GOT3 (cell line): ENCODE measurements around the gene NFE2L2.
"Not testable (repeated sequence)": the region's sequence is repeated elsewhere in the genome, so short reads cannot be mapped to it uniquely, and the experiment has no call there.

Source experiments
- DNase-seq: peaks from one replicate; lab custom pipeline; 2025; ENCODE audit warnings: mixed read lengths; lab: John Stamatoyannopoulos, UW

Gene NFE2L2

GRCh38 chr2:177193240-177193639, 71.3 kb downstream of the NFE2L2 start:
- no peak for DNase-seq

DNA sequence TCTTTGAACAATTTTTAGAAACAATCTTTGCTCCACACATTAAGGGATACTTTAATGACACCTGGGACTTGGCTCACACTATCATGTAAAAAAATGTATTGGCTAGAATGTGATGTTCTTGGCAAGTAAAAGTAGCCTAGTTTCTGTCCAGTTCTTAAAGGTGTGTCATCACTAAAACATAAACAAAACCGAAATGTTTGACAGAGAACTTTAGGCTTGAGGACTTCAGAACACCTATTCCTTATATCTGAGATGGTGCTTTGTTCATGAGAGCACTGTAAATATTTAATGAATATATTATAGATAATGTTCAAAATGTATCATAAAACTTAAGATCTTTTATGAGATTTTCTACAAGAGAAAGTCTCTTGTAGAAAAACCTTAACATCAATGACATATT, 71.7 kb downstream of the NFE2L2 start:
- DNase-seq = no peak

DNA sequence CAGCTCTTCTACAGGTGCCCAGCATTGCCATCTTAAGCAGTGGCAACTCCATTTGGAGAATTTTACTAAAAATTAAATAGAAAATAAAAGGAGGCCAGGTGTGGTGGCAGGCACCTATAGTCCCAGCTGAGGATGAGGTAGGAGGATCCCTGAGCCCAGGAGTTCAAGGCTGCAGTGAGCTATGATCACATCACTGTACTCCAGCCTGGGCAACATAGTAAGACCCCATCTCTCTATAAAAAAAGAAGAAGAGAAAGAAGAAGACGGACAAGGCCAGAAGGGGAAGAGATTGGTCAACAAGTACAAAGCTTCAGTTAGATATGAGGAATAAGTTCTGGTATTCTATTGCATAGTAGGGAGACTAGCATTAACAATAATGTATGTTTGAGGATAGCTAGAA, 73.6 kb downstream of the NFE2L2 start:
- no peak for DNase-seq

DNA sequence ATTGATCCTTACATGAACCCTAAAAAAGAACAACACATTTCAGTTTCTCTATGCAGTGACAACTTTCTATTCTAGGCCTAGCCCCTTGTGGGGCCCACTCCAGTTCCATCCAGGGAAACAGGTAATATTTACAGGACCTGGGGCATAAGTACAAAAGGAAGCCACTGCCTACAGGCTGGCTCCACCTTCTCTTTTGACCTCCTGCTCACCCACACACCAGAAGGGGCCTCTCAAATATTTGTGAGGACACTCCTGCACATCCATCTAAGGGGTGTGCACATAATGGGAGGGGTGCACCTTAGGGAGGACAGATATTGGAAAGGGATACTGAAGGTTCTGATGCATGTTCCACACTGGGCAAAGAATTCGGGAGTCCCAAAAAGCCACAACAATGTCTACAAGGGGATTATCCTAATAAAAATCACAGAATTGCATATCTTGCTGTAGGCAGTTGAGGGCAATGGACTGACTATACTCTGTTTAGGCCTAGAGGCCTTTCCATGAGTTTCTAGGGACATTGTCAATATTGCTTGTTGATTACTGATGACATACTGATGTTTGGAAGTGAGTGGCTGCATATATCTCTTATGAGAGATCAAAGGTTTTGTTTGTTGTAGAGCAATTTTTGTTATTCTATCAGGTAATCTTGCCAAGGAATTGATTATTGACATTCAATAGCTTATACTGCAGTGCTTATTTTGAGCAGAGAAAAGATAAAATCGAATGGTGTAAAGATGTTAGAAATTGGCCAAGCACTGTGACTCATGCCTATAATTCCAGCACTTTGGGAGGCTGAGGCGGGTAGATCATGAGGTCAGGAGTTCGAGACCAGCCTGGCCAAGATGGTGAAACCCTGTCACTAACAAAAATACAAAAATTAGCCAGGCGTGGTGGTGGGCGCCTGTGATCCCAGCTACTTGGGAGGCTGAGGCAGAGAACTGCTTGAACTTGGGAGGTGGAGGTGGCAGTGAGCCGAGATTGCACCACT, 75.8 kb downstream of the NFE2L2 start:
- DNase-seq = no peak

DNA sequence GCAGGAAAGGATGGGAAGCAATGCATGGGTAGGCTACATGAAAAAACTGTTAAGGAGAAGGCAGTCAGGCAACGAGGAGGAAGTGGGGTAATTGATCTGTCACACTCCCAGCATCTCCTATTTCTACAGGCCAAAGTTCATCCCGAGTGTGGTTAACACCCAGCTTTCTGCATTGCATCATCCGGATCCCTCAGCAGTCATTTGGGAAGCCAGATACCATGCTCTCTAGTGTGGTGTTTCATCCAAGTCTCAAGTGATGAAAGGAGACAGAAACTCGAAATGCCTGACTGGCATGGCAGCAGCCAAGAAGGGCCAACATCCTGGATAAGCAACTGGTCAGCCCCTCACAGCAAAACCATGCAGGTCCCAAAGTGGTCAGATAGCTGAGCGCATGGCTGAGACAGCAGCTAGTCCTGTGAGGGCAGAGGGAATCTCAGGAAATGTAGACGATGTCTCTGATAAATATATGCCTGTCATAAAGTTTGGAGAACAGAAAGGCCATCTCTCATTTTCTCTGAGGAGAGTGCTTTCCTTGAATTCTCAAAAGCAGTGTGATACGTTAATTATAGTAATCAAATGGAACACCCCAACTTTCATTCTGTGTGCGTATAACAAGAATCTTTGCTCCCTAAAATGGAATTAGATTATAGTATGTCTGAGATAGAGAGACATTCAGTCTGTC, 76.8 kb downstream of the NFE2L2 start:
- DNase-seq = no peak

GRCh38 chr2:177186038-177186437, 78.5 kb downstream of the NFE2L2 start:
- DNase-seq = not testable (repeated sequence)

- no peak for DNase-seq
Observed at GRCh38 chr2:177184606-177185005, 79.9 kb downstream of the NFE2L2 start.

- no peak for DNase-seq
Observed at GRCh38 chr2:177183860-177184259, 80.7 kb downstream of the NFE2L2 start.
